HEK293T (cell line): ENCODE data around the gene RAB40B.

Experiments used
- FOXA1 ChIP-seq: fragments of 450-650 bp; IDR thresholded peaks from 2 replicates; pipeline ENCODE4 v1.6.1; 2016; ENCODE audit warnings: mild to moderate bottlenecking
- FOXM1 ChIP-seq: fragments of 450-650 bp; IDR thresholded peaks from 2 replicates; pipeline ENCODE4 v1.6.1; 2017; ENCODE audit warnings: mild to moderate bottlenecking, borderline replicate concordance
- HDGF ChIP-seq: fragments of 450-650 bp; IDR thresholded peaks from 2 replicates; pipeline ENCODE4 v1.6.1; 2017; ENCODE audit warnings: antibody characterized with exemption, borderline replicate concordance
- NFRKB ChIP-seq: fragments of 450-650 bp; IDR thresholded peaks from 2 replicates; pipeline ENCODE4 v1.6.1; 2016; ENCODE audit warnings: mild to moderate bottlenecking, moderate library complexity
- SP1 ChIP-seq: fragments of 450-650 bp; IDR thresholded peaks from 2 replicates; pipeline ENCODE4 v1.6.1; 2017
- TARDBP ChIP-seq: fragments of 450-650 bp; IDR thresholded peaks from 2 replicates; pipeline ENCODE4 v1.6.1; 2016
- TF ChIP-seq, protein P1 (sequence below): fragments of 450-650 bp; IDR thresholded peaks from 2 replicates; pipeline ENCODE4 v1.6.1; 2016

DNA sequence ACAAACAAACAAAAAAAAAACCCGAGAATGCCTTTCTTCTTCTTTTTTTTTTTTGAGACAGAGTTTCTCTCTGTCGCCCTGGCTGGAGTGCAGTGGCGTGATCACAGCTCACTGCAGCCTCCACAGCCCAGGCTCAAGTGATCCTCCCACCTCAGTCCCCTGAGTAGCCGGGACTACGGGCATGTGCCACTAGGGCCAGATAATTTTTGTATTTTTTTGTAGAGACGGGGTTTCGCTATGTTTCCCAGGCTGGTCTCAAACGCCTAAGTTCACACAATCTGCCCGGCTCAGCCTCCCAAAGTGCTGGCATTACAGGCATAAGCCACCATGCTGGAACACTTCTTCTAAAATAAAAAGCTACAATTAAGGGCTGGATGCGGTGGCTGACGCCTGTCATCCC, 33.3 kb downstream of the RAB40B start:
- TF ChIP-seq SP1: no peak
- no peak for TF ChIP-seq FOXM1
- TF ChIP-seq HDGF: no peak
- no peak for TF ChIP-seq TARDBP
- no peak for TF ChIP-seq FOXA1
- TF ChIP-seq, protein P1, sequence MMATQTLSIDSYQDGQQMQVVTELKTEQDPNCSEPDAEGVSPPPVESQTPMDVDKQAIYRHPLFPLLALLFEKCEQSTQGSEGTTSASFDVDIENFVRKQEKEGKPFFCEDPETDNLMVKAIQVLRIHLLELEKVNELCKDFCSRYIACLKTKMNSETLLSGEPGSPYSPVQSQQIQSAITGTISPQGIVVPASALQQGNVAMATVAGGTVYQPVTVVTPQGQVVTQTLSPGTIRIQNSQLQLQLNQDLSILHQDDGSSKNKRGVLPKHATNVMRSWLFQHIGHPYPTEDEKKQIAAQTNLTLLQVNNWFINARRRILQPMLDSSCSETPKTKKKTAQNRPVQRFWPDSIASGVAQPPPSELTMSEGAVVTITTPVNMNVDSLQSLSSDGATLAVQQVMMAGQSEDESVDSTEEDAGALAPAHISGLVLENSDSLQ: no peak
- no peak for TF ChIP-seq NFRKB
